ENCODE measurements around the gene LIPJ.
A peak's percentile ranks its signal among the peaks of the same experiment; 100 is the strongest.

LIPJ gene

GRCh38 chr10:88542522-88542921 is 44.0 kb upstream of the LIPJ start:
- H3K36me3 ChIP-seq, result no peaks in the 10 kb centered on the region
- no peak for DNase-seq
- no peaks in the 10 kb centered on the region for H3K27me3 ChIP-seq
- H3K9me3 ChIP-seq, result no peaks in the 10 kb centered on the region
- H3K27ac ChIP-seq, result peak overlapping the region; percentile 69 to 75
- intact Hi-C loops (cut with DNase I; ENCODE audit: low total_unique reads), result loop anchor here (5.0 kb wide), 1 partner anchor 405 kb away; no protein-coding TSS in a partner anchor
- H3K4me3 ChIP-seq, result no peak overlapping the region
- peaks cover 0 to 39% (median 13%) of the 10 kb centered on the region in 4 donors for H3K4me1 ChIP-seq
- no peak for TF ChIP-seq CTCF (IDR thresholded peaks at IDR 0.05)

GRCh38 chr10:88544140-88544870 is 42.3 kb upstream of the LIPJ start:
- intact Hi-C loops (cut with DNase I; ENCODE audit: low total_unique reads), result loop anchor here (5.0 kb wide), 1 partner anchor 407 kb away; no protein-coding TSS in a partner anchor
- Histone ChIP-seq H3K36me3 (no peaks in the 10 kb centered on the region), H3K27ac (no peak overlapping the region), H3K4me1 (peaks cover 0 to 25% (median 13%) of the 10 kb centered on the region in 4 donors), H3K27me3 (no peaks in the 10 kb centered on the region), H3K9me3 (no peaks in the 10 kb centered on the region), H3K4me3 (no peak overlapping the region)
- no peak for TF ChIP-seq CTCF (IDR thresholded peaks at IDR 0.05)
- no peak for DNase-seq

DNA sequence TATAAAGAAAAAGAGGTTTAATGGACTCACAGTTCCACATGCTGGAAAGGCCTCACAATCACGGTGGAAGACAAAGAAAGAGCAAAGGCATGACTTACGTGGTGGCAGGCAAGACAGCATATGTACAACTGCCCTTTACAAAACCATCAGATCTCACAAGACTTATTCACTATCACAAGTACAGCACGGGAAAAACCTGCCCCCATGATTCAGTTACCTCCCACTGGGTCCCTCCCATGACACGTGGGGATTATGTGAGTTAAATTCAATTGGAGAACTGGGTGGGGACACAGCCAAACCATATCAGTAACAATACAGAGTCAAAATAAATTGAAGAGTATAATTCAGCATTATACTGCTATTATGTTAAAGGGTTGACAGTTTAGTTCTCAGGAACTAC is 41.2 kb upstream of the LIPJ start:
- H3K9me3 ChIP-seq, result no peaks in the 10 kb centered on the region
- H3K4me1 ChIP-seq, result peaks cover 0 to 20% (median 11%) of the 10 kb centered on the region in 4 donors
- intact Hi-C loops (cut with DNase I; ENCODE audit: low total_unique reads), result no loop called here
- DNase-seq, result no peak
- TF ChIP-seq CTCF (IDR thresholded peaks at IDR 0.05), result no peak
- H3K4me3 ChIP-seq, result no peak overlapping the region
- H3K27me3 ChIP-seq, result no peaks in the 10 kb centered on the region
- H3K27ac ChIP-seq, result no peak overlapping the region
- no peaks in the 10 kb centered on the region for H3K36me3 ChIP-seq

DNA sequence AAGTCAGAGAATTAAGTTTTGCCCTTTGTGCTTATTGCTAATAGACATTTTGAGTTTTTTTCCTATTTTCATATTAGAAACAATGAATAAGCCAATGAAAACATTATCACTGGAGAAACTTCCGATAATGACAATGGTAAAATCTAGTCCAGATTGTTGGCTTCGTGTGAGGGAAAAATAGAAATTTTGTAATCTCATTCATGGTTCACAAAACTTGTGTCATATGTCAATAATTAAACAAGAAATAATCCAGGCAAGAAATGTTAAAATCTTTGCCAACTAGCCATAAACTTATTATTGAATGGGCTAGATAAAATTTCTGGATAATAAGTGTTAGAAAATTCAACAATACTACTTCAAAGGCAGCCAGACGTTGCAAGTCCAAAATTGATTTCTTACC is 40.1 kb upstream of the LIPJ start:
- intact Hi-C loops (cut with DNase I; ENCODE audit: low total_unique reads), result no loop called here
- Histone ChIP-seq H3K4me3 (no peak overlapping the region), H3K27ac (no peak overlapping the region), H3K36me3 (no peaks in the 10 kb centered on the region), H3K9me3 (no peaks in the 10 kb centered on the region), H3K27me3 (no peaks in the 10 kb centered on the region), H3K4me1 (peaks cover 0 to 10% (median 9%) of the 10 kb centered on the region in 4 donors)
- TF ChIP-seq CTCF (IDR thresholded peaks at IDR 0.05), result no peak
- DNase-seq, result no peak

DNA sequence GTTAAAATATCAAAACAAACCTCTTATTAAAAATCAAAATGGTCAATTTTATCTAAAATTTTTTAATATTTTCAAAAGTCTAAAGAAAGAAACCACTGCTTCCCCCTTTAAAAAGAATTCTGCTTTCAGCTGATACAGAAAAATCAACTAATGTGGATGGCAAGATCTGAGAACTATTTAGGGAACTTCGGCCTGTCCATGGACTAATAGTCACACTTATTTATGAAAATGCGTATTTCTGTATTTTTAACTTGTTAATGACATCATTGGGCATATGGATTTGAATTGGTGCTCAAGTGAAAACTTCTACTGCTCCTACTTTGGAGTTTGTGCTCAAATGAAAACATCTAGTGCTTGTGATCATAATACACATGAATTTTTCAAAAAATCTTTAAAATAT is 35.3 kb upstream of the LIPJ start:
- Histone ChIP-seq H3K4me3 (no peak overlapping the region), H3K27me3 (no peaks in the 10 kb centered on the region), H3K9me3 (no peaks in the 10 kb centered on the region), H3K36me3 (no peaks in the 10 kb centered on the region), H3K27ac (no peak overlapping the region), H3K4me1 (no peaks in the 10 kb centered on the region)
- no peak for DNase-seq
- intact Hi-C loops (cut with DNase I; ENCODE audit: low total_unique reads), result loop anchor here (10.0 kb wide), 3 partner anchors 146 to 696 kb away; no protein-coding TSS in a partner anchor
- no peak for TF ChIP-seq CTCF (IDR thresholded peaks at IDR 0.05)
